ENCODE results near the gene ENOX2. TPM values are rescaled to one million over a fixed set of nuclear protein-coding genes. Genes with fewer than 3 reads are reported as not detected.
A peak's percentile ranks its signal among the peaks of the same experiment; 100 is the strongest.

Gene ENOX2
- total RNA-seq, 2 donors from 2014 or later = 5.9 to 13.8 TPM

GRCh38 chrX:130592204-130592603 lies 310.8 kb downstream of the ENOX2 start:
- ATAC-seq (no peak), DNase-seq (ENCODE audit: low spot score in 2 of 2) (no peak)
- Mint-ChIP-seq H3K9me3 (no peaks in the 10 kb centered on the region), H3K36me3 (no peaks in the 10 kb centered on the region), H3K27ac (no peak overlapping the region)

GRCh38 chrX:130578906-130579305 lies 324.1 kb downstream of the ENOX2 start:
- no peaks in the 10 kb centered on the region for H3K36me3 Mint-ChIP-seq
- ATAC-seq = no peak
- no peak overlapping the region for H3K27ac Mint-ChIP-seq
- DNase-seq (ENCODE audit: low spot score in 2 of 2) = no peak
- H3K9me3 Mint-ChIP-seq = no peaks in the 10 kb centered on the region

GRCh38 chrX:130577431-130577830 lies 325.6 kb downstream of the ENOX2 start:
- ATAC-seq (no peak), DNase-seq (ENCODE audit: low spot score in 2 of 2) (no peak)
- no peaks in the 10 kb centered on the region for H3K36me3 Mint-ChIP-seq
- no peak overlapping the region for H3K27ac Mint-ChIP-seq
- H3K9me3 Mint-ChIP-seq = no peaks in the 10 kb centered on the region

- ATAC-seq (no peak), DNase-seq (ENCODE audit: low spot score in 2 of 2) (peak in 1 of 2 donors; percentile 9)
Observed at GRCh38 chrX:130575831-130576389, 327.1 kb downstream of the ENOX2 start.

More at GRCh38 chrX:130575831-130576389, 327.1 kb downstream of the ENOX2 start:
- H3K27ac Mint-ChIP-seq = no peak overlapping the region
- no peaks in the 10 kb centered on the region for H3K9me3 Mint-ChIP-seq
- no peaks in the 10 kb centered on the region for H3K36me3 Mint-ChIP-seq

Other genes starting within 250 kb of the ENOX2 start
- gene ARHGAP36, start 155.1 kb upstream of the ENOX2 start, total RNA-seq = not detected